SH-SY5Y (cell line): ENCODE results near the gene SEC24A.

Source experiments
- GATA2 ChIP-seq: IDR thresholded peaks from 2 replicates; pipeline ENCODE4 v1.6.1; 2011; ENCODE audit warnings: mild to moderate bottlenecking, low read depth, low read length
- GATA3 ChIP-seq: IDR thresholded peaks from 2 replicates; pipeline ENCODE4 v1.6.1; 2011; ENCODE audit warnings: low read depth, mild to moderate bottlenecking, low read length, moderate library complexity

GRCh38 chr5:134662971-134663370, 14.4 kb downstream of the SEC24A start:
- no peak for TF ChIP-seq GATA2
- TF ChIP-seq GATA3: no peak
